ENCODE data around the gene TNFAIP3.

Gene TNFAIP3

DNA sequence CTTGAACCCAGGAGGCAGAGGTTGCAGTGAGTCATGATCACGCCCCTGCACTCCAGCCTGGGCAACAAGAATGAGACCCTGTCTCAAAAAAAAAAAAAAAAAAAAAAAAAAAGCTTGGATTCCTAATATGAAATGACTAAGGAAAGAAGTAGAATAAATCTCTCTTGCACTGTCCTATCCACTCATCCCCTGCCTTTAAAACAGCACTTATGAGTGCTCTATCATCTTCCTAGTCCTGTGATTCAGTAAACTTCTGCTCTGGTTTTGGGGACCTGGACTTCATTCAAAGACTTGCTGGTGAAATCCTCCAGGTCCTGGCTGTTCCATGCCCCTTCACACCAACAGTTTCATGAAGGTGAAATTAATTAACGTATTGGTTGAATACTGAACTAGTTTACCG is 29.6 kb downstream of the TNFAIP3 start:
- TF ChIP-seq CTCF (IDR thresholded peaks at IDR 0.05; ENCODE audit: low read depth, low read length) (no peak), MYC (IDR thresholded peaks at IDR 0.05; ENCODE audit: low read depth, low read length) (no peak), POLR2A (IDR thresholded peaks at IDR 0.05; ENCODE audit: extremely low read depth, insufficient read length) (no peak)
- TF ChIP-seq, protein P1, sequence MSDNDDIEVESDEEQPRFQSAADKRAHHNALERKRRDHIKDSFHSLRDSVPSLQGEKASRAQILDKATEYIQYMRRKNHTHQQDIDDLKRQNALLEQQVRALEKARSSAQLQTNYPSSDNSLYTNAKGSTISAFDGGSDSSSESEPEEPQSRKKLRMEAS (IDR thresholded peaks at IDR 0.05; ENCODE audit: low read depth, low read length): no peak
- DNase-seq (ENCODE audit: low read depth): no peak
- H3K4me3 ChIP-seq (ENCODE audit: low read depth, low read length): no peak overlapping the region

GRCh38 chr6:137900815-137901214 is 33.8 kb downstream of the TNFAIP3 start:
- no peak for DNase-seq (ENCODE audit: low read depth)
- no peak overlapping the region for H3K4me3 ChIP-seq (ENCODE audit: low read depth, low read length)
- no peak for TF ChIP-seq MYC (IDR thresholded peaks at IDR 0.05; ENCODE audit: low read depth, low read length)
- TF ChIP-seq, protein P1 (IDR thresholded peaks at IDR 0.05; ENCODE audit: low read depth, low read length): no peak
- no peak for TF ChIP-seq CTCF (IDR thresholded peaks at IDR 0.05; ENCODE audit: low read depth, low read length)
- no peak for TF ChIP-seq POLR2A (IDR thresholded peaks at IDR 0.05; ENCODE audit: extremely low read depth, insufficient read length)

GRCh38 chr6:137901454-137901853 is 34.4 kb downstream of the TNFAIP3 start:
- DNase-seq (ENCODE audit: low read depth): no peak
- no peak overlapping the region for H3K4me3 ChIP-seq (ENCODE audit: low read depth, low read length)
- TF ChIP-seq MYC (IDR thresholded peaks at IDR 0.05; ENCODE audit: low read depth, low read length) (no peak), POLR2A (IDR thresholded peaks at IDR 0.05; ENCODE audit: extremely low read depth, insufficient read length) (no peak), CTCF (IDR thresholded peaks at IDR 0.05; ENCODE audit: low read depth, low read length) (no peak)
- TF ChIP-seq, protein P1 (IDR thresholded peaks at IDR 0.05; ENCODE audit: low read depth, low read length): no peak

DNA sequence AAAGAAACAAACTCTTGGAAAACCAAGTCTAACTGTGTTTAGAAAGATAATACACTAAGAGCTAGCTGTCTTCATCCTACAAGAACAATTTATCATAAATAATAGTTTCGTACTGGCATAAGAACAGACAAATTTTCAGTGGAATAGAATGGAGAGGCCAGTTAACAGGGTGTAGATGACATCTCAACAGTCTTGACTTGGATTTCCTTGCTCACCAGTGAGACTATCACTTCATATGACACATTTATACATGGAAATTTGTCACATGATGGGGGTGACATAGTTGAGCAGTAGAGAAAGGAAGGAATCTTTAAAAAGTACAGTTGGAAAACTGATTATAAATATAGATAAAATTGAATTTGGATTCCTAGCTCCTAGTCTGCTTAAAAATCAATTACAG is 35.6 kb downstream of the TNFAIP3 start:
- H3K4me3 ChIP-seq (ENCODE audit: low read depth, low read length): no peak overlapping the region
- DNase-seq (ENCODE audit: low read depth): no peak
- TF ChIP-seq, protein P1 (IDR thresholded peaks at IDR 0.05; ENCODE audit: low read depth, low read length): no peak
- no peak for TF ChIP-seq CTCF (IDR thresholded peaks at IDR 0.05; ENCODE audit: low read depth, low read length)
- no peak for TF ChIP-seq POLR2A (IDR thresholded peaks at IDR 0.05; ENCODE audit: extremely low read depth, insufficient read length)
- TF ChIP-seq MYC (IDR thresholded peaks at IDR 0.05; ENCODE audit: low read depth, low read length): no peak

GRCh38 chr6:137903274-137903932 is 36.3 kb downstream of the TNFAIP3 start:
- TF ChIP-seq CTCF (IDR thresholded peaks at IDR 0.05; ENCODE audit: low read depth, low read length) (no peak), POLR2A (IDR thresholded peaks at IDR 0.05; ENCODE audit: extremely low read depth, insufficient read length) (no peak), MYC (IDR thresholded peaks at IDR 0.05; ENCODE audit: low read depth, low read length) (no peak)
- TF ChIP-seq, protein P1 (IDR thresholded peaks at IDR 0.05; ENCODE audit: low read depth, low read length): no peak
- no peak overlapping the region for H3K4me3 ChIP-seq (ENCODE audit: low read depth, low read length)
- DNase-seq (ENCODE audit: low read depth): peak; percentile 40

Measured in NB4 (cell line).